ENCODE data around the gene FOXR1. TPM values are rescaled to one million over a fixed set of nuclear protein-coding genes. Genes with fewer than 3 reads are reported as not detected.
A peak's percentile ranks its signal among the peaks of the same experiment; 100 is the strongest.

Gene FOXR1, protein sequence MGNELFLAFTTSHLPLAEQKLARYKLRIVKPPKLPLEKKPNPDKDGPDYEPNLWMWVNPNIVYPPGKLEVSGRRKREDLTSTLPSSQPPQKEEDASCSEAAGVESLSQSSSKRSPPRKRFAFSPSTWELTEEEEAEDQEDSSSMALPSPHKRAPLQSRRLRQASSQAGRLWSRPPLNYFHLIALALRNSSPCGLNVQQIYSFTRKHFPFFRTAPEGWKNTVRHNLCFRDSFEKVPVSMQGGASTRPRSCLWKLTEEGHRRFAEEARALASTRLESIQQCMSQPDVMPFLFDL
- polyA plus RNA-seq (ENCODE audit: insufficient read length in 10 of 10): under 1 TPM in 2 of 10 donors, not detected in 8; 0.22 to 0.30 TPM
- long read RNA-seq, donor 1: 0 reads
- long read RNA-seq, donor 2: 0 reads
- long read RNA-seq, donor 3: 0 reads
- long read RNA-seq, donor 4: 0 reads
- long read RNA-seq, donor 5: 0 reads
- long read RNA-seq, donor 6: 0 reads
- long read RNA-seq, donor 7: 0 reads
- long read RNA-seq, donor 8: 0 reads
- long read RNA-seq, donor 9: 0 reads

DNA sequence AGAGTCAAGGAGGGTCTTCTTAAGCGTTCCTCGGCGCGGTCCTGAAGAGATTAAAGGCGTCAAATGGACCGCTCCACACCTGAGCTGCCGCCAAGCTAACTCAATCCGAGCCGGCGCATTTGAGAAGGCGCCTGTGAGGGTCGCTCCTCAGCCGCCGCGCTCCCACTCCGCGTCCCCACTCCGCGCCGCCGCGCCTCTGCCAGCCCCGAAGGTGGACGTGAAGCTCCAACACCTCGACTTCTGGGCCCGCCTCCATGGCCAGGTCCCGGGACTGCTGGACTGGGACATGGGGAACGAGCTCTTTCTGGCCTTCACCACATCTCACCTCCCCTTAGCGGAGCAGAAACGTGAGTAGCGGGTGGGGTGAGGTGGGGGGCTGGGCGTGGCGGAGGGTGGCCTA lies at the start of gene FOXR1:
TSS of gene FOXR1 (plus strand) at position 116 of the 400 bp plus-strand sequence. CDS start at position 287, 171 bp downstream.
- DNase-seq: no peak

DNA sequence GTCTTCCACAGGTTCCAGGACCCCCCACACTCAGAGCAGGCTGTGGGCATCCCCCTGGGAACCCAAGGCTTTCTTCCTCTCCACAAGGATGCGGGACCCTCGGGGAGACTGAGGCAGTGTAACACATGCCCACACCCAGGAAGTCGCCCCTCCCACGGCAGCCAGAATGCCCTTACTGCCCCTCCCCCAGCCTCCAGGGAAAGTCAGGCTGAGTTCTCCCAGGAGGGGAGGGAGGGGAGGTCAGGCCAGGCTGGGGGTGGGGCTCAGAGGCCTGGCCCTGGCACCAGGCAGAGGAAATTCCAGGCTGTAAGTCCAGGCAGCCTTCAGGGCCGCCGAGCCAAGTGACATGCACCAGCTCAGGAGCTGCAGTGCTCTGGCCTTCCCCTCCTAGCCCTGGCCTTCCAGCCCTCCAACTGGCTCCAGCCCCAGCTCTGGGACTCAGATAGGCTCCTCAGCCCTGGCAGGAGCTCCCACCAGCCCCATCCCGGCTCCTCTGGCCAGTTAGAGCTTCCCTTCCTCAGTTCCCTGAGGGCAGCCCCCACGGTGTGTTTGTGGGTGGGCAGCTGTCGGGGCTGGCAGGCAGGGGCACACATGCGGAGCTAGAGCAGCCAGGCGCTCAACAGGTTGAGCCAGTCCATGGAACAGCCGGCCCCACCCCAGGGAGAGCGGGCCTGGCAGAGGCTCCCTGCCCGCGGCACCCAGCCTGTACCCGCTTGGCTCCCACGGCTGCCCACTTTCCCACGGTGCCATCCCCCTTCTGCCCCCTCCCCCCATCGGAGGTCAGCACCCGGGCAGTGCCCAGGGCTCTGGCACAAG lies 49.4 kb upstream of the FOXR1 start:
- peak in 2 of 3 donors; percentile 64 to 67 for DNase-seq

DNA sequence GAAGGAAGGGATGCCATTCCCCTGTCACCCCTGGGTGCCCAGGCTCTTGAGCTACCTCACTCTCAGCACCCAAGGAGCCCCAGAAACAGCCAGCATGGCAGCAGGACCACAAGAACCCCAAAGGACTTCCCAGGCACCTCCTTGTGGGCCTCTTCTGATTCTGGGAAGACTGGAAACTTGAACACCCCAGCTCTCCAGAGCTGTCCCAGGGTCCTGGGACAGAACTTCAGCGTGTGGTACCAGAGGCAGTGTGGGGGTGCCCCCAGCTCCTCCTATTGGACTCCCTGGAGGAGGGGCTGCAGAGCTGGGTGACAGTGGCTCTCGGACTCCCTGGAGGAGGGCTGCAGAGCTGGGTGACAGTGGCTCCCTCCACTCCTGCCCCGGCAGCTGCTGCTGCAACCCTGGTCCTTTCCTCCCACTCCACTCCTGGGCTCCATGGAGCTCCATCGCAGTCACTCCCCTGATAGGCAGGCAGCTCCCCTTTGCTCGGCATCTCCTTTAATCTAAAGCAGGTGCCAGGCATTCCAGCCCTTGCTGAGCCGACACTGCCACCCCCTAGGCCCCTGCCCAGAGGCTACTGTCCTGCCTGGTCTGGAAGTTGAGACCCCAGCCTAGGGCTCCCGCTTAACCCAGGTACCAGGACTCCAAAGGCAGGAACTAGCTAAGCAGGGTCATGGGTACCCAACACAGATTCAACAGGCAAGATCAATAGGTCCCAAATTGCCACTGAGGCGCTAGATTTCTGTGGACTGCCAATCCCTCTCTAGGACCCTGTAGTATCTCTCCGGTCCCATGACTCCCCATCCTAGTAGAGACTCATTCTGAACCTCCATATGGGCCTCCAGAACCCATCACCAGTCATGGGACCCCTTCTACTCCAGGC lies 48.6 kb upstream of the FOXR1 start:
- no peak for DNase-seq

DNA sequence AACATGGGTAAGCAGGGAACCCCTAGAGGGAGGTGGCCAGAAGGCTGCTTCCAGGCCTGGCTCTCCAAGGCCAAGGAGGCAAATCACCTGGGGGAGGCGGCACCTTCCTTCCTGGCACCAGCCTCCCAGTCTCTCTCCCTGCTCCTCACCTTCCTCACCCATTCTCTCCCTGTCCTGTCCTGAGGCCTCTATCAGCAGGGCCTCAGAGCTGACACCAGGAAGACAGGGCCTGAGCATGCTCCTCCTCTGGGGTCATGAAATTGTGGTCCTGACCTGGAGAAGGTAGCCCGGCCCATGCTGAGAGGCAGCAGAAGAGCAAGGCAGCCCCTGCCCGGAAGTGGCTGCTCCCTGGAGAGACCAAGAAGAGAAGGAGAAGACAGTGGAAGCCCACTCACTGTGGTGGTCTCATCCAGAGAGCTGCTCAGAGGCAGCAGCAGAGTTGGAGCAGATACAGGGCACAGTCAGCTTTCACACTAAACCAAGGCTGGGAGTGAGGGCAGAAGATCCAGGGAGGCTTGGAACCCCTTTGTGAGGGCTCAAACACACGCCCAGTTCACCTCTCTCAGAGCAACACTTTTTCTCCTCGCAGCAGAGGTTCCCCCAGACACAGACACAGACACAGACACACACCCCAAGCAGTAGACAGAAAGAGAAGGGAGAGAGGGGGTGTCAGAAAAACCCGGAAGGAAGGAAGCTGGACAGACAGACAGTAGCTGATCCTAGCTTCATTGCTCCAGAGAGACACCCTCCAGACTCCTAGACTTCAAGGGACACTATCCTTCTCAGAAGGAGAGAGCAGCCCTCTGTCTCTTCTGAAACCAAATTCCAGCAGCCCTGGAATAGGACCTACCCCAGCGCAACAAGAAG lies 47.6 kb upstream of the FOXR1 start:
- DNase-seq: peak in 1 of 3 donors; percentile 31

DNA sequence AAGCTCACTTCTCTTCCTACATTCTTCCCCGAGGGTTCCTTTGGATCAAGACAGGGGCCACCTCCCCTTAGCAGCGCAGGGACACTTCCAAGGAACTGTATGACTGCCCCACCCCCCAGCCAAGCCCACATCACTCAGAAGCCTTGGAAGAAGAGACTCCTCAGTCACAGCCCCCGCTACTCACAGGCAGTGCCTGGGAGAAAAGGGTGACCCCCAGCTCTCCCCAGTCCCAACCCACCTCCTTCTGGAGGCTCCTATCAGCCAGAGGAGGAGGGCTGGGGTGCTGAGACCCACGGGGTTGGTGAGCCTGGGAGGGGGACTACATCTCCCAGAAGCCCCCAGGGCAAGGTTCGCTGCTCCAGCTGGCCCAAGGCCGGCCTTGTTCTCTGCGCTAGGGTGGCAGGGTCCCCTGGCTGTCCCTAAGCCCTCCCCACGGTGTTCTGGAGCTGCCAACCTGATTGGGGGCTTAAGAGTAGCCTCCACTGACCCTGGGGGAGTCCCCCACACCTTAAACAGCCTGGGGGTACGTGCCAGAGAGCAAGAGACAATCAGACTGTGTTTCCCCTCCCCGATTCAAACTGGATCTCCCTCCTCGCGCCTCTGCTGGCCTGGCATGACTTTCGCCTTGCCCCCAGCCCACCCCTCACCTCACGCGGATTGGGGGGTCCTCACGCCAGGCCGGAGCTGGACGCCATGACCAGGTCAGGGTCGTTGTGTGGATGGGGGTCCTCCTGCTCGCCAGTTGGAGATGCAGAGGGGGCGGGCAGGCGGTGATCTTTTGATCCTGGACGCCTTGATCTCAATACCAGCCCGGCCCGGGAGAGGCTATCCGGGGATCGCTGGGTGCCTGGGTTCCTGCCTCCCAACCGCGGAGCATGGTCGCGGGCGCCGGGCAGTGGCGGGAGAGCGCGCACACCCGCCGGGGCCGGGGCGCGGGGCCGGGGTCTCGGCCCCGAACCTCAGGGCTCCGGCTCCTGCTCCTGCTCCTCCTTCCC lies 46.7 kb upstream of the FOXR1 start:
- DNase-seq: peak in 2 of 3 donors; percentile 49 to 90

DNA sequence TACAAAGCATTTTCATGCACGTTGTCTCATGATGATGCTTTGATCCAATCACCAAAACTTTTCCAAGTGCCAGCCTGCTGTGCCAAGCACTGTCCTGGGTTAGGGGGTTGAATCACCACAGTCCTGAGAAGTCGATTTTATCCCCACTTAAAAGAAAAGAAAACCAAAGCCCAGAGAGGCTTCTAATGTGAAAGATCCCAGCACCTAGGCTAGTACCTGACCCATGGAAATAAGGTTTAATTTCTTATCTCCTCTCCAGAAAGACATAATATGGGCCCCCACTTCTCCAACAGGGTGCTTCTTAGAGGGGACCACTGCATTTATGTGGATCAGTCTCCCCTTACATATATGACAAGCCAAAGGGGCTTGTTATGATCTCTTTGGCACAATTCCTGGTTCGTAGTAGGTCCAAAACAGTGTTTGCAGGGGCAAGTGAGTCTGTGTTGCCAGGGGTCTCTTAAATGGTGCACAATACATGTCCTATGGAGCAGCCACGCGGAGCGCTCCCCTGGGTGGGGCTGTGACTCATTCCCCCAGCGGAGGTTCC lies 43.9 kb upstream of the FOXR1 start:
- no peak for DNase-seq

DNA sequence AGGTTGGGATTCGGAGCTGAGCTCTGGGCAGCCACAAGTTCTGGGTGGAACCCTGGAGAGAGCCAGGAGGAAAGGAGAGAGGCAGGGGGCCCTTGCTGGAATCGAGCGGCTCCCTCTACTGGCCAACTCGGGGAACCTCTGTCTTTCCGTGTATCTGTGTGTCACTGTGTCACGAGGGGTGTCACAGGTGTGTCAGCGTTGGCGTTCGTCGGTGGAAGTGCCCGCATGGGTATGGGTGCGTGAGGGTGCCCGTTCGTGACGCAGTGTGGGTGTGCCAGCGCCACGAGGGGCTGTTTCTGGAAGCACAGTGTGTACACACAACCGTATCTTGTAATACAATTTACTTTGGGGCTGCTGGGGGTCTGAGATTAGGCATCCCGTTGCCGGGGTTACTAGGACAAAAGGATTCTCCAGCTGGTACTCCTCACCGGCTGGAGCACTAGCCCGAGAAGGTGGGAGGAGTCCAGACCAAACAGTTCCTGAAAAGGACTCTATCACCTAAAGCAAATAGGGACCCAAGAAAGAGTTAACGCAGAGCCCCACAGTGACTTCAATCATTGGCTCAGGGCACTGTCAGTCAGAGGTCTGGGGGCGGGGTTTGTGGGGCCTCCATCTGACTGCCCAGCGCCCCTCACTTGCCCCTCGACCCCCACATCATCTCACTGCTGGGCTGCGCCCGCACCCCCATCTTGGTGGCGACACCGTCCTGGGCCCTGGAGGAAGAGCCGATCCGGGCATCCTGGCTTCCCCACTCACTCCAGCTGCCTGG lies 43.3 kb upstream of the FOXR1 start:
- DNase-seq: peak; percentile 94 to 98 (median 96)

DNA sequence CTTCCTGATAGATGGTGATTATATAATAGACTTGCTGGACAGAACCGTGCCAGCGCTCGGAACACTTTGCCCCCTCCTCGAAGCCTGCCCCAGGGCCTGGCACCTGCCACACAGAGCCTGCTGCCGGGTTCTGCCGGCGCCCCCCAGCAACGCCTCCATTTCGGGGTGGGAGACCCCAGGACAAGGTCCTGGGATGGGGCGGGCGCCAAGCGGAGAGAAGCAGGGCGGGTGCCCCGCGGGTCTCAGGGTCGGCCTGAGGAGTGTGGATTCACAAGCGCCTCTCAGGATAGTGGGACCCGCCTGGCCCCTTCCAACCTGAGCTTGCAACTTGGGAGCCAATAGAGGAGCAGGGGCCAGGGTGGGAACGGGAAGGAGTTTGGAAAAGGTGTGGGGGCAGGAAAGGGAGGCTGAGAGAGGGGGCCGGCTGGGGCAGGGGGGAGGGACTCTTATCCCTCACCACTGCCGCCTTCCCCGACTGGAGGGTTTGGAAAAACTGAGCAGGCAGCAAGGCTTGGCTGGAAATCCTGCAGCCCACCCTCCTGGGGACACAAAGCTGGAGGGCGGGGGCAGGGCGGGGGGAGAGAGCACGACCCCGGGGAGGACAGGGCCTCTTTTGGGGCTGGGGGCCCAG lies 42.6 kb upstream of the FOXR1 start:
- DNase-seq: peak in 2 of 3 donors; percentile 91 to 98

DNA sequence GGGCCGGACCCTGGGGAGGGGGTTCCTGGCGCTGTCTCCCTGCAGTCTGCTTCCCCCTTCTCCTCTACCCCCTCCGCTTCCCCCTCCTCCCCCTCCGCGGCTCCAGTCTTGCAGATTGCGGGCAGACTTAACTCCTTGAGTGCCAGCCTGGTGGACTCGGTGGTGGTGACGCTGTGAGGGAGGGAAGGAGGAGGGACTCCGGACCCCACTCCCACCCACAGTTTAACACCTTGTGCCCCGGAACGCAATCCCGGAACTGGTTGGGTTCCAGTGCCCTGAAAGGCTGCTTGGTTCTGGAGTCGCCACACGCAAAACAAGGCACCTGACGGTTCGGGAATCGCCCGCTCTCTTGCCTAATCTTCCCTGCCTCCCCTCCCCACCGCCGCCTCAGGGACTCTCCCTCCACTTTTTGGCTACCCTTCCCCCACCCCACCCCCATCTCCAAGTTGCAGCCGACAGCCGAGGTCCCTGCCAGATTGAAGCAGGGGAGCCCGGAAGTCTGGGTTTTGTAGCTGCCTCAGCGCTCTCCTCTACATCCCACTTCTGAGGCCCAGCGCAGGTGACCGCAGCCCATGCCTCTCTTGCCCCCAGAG lies 42.0 kb upstream of the FOXR1 start:
- DNase-seq: peak; percentile 92 to 97 (median 94)

DNA sequence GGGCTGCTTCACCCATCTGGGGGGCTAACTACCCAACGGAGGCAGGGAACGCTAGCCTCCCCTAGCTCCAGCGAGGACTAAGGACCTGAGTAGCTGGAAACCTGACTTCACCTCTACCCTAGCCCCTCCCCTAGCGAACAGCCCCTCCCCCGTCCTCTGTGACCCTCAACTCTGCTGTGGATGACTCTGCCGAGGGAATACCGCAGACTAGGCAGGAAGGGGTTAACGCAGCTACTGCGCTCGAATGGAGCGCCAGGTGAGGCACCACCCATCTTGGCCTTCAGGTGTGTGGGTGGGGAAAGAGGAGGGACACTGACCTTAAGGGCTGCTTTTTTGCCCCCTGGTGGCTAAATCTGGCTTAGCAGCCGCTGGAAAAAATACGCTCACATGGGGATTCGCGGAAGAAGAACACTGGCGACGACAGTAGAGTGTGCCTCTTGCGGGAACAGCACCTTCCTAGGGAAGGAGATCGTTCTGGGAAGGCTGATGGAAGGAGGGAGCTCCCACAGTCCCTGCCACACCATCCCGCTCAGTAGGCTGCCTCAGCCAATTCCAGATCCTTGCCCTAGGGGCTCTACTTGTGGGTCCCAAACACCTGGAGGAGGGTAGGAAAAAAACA lies 41.4 kb upstream of the FOXR1 start:
- peak; percentile 75 to 91 (median 85) for DNase-seq

DNA sequence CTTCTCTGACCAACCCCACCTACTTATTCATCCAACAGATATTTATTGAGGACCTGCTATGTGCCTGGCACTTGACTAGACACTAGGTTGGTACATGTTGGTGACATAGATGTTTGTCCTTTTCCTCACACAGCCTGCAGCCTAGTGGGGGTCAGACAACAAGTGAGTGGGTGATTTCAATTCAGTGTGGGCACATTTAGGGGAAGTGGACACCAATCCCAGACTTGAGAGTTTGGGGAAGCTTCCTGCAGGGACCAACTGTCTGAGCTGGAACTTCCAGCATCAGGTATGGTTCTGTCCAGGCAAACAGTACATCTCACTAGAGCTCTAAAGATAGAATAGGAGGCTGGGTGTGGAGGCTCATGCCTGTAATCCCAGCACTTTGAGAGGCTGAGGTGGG lies 40.0 kb upstream of the FOXR1 start:
- no peak for DNase-seq

DNA sequence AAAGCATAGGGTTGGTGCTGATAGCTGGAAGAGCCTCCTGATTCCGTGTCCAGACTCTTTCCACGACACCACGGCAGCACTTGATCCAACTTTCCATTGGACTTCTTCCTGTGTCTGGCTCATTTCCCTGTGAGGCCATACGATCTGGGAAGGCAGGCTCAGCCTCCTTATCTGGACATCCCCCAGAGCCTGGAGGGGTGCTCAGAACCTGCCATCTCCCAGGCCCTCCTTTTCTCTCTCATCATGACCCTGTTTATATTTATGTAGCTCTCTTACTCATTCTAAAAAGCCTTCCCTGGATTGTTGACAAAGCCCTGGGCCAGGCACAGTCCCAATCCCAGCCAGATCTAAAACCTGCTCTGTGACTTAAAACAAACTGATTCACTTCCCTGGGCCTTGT lies 38.1 kb upstream of the FOXR1 start:
- peak in 2 of 3 donors; percentile 88 to 92 for DNase-seq

DNA sequence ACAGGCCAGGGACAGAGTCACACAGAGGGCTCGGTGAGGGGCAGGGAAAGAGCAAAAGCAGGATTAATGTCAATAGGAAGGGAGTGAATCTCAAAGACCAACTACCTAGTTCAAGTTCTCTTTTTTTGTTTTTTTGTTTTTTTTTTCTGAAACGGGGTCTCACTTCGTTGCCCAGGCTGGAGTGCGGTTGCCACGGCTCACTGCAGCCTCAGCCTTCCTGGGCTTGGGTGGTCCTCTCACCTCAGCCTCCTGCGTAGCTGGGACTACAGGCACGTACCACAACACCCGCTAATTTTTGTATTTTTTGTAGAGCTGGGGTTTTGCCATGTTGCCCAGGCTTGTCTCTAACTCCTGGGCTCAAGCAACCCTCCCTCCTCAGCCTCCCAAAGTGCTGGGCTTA lies 36.2 kb upstream of the FOXR1 start:
- no peak for DNase-seq

DNA sequence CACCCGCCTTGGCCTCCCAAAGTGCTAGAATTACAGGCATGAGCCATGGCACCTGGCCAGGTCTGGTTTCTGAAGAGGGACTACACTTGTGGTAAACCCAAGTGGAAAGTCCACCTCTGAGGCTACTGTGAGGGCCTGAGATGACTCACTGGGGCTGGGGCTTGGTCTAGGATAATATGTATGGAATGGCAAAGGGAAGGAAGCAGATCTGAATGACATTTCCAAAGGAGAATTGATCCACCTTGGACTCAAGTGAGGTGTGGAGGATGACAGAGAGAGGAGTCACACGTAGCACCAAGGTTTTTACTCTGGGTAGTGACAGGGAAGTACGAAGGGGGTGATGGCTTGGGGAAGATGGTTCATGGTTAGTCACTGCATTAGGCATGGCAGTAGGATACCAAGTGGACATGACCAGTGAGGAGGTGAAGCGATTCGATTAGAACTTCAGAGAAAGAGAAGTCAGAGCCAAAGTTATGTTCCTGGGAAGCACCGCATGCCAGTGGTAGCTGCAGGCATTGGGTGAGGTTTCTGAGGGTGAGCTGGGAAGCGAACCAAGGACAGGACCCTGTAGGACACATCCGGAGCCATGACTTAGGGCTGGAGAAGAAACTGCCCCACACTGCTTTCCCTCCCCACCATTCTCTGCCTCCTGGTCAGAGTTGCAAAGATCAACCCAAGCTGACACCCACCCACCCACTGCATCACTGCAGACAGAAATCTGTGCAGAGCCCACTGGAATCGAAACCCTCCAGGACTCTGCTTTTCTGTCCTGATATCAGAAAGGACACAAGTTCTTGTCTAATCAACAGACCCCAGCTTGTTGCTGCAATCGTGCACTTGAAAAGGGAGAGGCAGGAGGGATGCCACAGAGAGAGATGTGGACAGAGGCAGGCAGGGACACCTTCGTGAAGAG lies 32.8 kb upstream of the FOXR1 start:
- DNase-seq: no peak

DNA sequence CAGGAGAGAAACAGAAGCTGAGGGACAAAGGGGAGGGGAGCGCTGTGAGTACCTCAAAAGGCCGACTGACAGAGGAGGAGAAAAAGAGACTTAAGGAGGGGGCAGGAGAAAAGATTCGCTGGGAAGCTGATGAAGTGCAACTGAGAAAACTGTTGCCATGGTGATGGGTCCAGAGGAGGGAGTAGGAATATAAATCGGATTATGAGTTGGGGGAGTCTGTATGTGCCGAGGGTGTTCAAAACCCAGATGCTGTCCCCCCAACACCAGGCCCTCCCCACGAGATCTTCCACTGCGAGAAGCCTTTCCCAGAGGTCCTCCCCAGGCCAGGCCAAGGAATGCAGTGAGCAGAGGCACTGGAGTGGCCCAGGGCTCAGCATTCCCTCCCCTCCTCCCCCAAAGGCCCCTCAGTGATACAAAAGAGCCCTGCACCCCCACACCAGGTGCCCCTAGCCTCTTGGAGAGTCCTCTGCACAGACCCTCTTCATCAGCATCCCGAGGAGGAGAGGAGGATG lies 32.1 kb upstream of the FOXR1 start:
- no peak for DNase-seq
